Measurements from ENCODE around the gene PIKFYVE. TPM values are rescaled to one million over a fixed set of nuclear protein-coding genes. Genes with fewer than 3 reads are reported as not detected.
"Not testable (repeated sequence)": the region's sequence is repeated elsewhere in the genome, so short reads cannot be mapped to it uniquely, and the experiment has no call there.

The PIKFYVE gene
- total RNA-seq, 1 experiment from 2014 or later, result 32.1 TPM

- DNase-seq (ENCODE audit: low spot score), result no peak
- H3K27ac ChIP-seq (ENCODE audit: low read depth, low read length, poor library complexity, severe bottlenecking), result no peak overlapping the region
- intact Hi-C loops (cut with micrococcal nuclease; ENCODE audit: unreplicated experiment), result no loop called here
- ChIA-PET POLR2A (ENCODE audit: low non-redundant PET) (no interaction called here), CTCF (no interaction called here)
- BruUV-seq (replicated peaks), result no TSS peak
- no peak overlapping the region for H3K4me3 ChIP-seq (ENCODE audit: low read depth, low read length, poor library complexity, severe bottlenecking)
- peaks cover 45% of the 10 kb centered on the region for H3K36me3 ChIP-seq (ENCODE audit: insufficient read depth, low read length, poor library complexity, severe bottlenecking)
- TF ChIP-seq EZH2 (IDR thresholded peaks at IDR 0.05; ENCODE audit: borderline replicate concordance, low read depth, low read length, poor library complexity, severe bottlenecking) (no peak), CTCF (conservative IDR thresholded peaks at IDR 0.05; ENCODE audit: low read depth, low read length) (no peak)
- H3K4me1 ChIP-seq (ENCODE audit: insufficient read depth, low read length, poor library complexity, severe bottlenecking), result no peaks in the 10 kb centered on the region
- no peaks in the 10 kb centered on the region for H3K27me3 ChIP-seq (replicated peaks; ENCODE audit: insufficient read depth, low read depth, low read length, poor library complexity)
- no peaks in the 10 kb centered on the region for H3K9me3 ChIP-seq (ENCODE audit: low read depth, low read length, poor library complexity, severe bottlenecking)
Observed at GRCh38 chr2:208354964-208355381, 88.9 kb downstream of the PIKFYVE start.

GRCh38 chr2:208356420-208356819 is 90.4 kb downstream of the PIKFYVE start:
- BruUV-seq (replicated peaks); H3K27me3 ChIP-seq (replicated peaks; ENCODE audit: insufficient read depth, low read depth, low read length, poor library complexity); H3K9me3 ChIP-seq (ENCODE audit: low read depth, low read length, poor library complexity, severe bottlenecking); DNase-seq (ENCODE audit: low spot score); H3K27ac ChIP-seq (ENCODE audit: low read depth, low read length, poor library complexity, severe bottlenecking); CTCF ChIA-PET; POLR2A ChIA-PET (ENCODE audit: low non-redundant PET); intact Hi-C loops (cut with micrococcal nuclease; ENCODE audit: unreplicated experiment); H3K4me1 ChIP-seq (ENCODE audit: insufficient read depth, low read length, poor library complexity, severe bottlenecking); H3K4me3 ChIP-seq (ENCODE audit: low read depth, low read length, poor library complexity, severe bottlenecking): not testable (repeated sequence)
- H3K36me3 ChIP-seq (ENCODE audit: insufficient read depth, low read length, poor library complexity, severe bottlenecking), result peaks cover 36% of the 10 kb centered on the region

- TSS peak; percentile 21 for BruUV-seq (replicated peaks)
- Histone ChIP-seq H3K27me3 (replicated peaks; ENCODE audit: insufficient read depth, low read depth, low read length, poor library complexity) (no peaks in the 10 kb centered on the region), H3K4me3 (ENCODE audit: low read depth, low read length, poor library complexity, severe bottlenecking) (no peak overlapping the region), H3K27ac (ENCODE audit: low read depth, low read length, poor library complexity, severe bottlenecking) (no peak overlapping the region), H3K4me1 (ENCODE audit: insufficient read depth, low read length, poor library complexity, severe bottlenecking) (no peaks in the 10 kb centered on the region), H3K9me3 (ENCODE audit: low read depth, low read length, poor library complexity, severe bottlenecking) (no peaks in the 10 kb centered on the region), H3K36me3 (ENCODE audit: insufficient read depth, low read length, poor library complexity, severe bottlenecking) (peaks cover 31% of the 10 kb centered on the region)
- DNase-seq (ENCODE audit: low spot score), result no peak
- intact Hi-C loops (cut with micrococcal nuclease; ENCODE audit: unreplicated experiment), result no loop called here
- ChIA-PET POLR2A (ENCODE audit: low non-redundant PET) (no interaction called here), CTCF (interaction anchor here (0.7 kb wide), 1 partner anchor 1020 kb away, joined by 3 read pairs; no protein-coding TSS in a partner anchor)
- TF ChIP-seq EZH2 (IDR thresholded peaks at IDR 0.05; ENCODE audit: borderline replicate concordance, low read depth, low read length, poor library complexity, severe bottlenecking) (no peak), CTCF (conservative IDR thresholded peaks at IDR 0.05; ENCODE audit: low read depth, low read length) (no peak)
Observed at GRCh38 chr2:208356846-208357574, 91.0 kb downstream of the PIKFYVE start.

Measured in A673 (cell line).